GM12878 (cell line): ENCODE data around the gene PDE12. TPM values are rescaled to one million over a fixed set of nuclear protein-coding genes. Genes with fewer than 3 reads are reported as not detected.

Experiments
- ATAC-seq: fragments of 200-7000 bp; cut with Tn5 transposase; 3 replicates; pipeline ENCODE4 v1.9.1; 2020; ENCODE audit warnings: mild to moderate bottlenecking, moderate library complexity
- BruUV-seq: library from RNA; stranded (reverse); fragments of 400-500 nt; replicated peaks from 2 replicates; lab custom pipeline; 2021; lab: Mats Ljungman, UMichigan
- CTCF ChIA-PET: fragments of 300-600 bp; sonication (Branson Sonifier 250); formaldehyde crosslinking; extraction: SDS; loops from one replicate; lab custom pipeline; 2021; ENCODE audit warnings: inconsistent platforms; lab: Yijun Ruan, JAX
- POLR2A ChIA-PET: fragments of 350-600 bp; formaldehyde crosslinking; extraction: SDS; loops from one replicate; lab custom pipeline; 2021; ENCODE audit warnings: inconsistent platforms; lab: Charles Lee
- RAD21 ChIA-PET: fragments of 300-600 bp; sonication (Branson Sonifier 250); formaldehyde crosslinking; loops from one replicate; lab custom pipeline; 2023; ENCODE audit warnings: antibody characterized with exemption; ENCODE audit not compliant: unreplicated experiment; lab: Charles Lee
- SMC1A ChIA-PET: fragments of 300-600 bp; sonication (Branson Sonifier 250); formaldehyde crosslinking; loops from one replicate; lab custom pipeline; 2023; ENCODE audit not compliant: unreplicated experiment, uncharacterized antibody; lab: Charles Lee
- DNase-seq: peaks from one replicate; pipeline ENCODE4 v3.0.0-alpha.2; 2011; ENCODE audit warnings: low read depth, low spot score
- FAIRE-seq: peaks from 3 replicates; lab custom pipeline; 2011; peaks lifted over from hg19 to GRCh38; lab: Jason Lieb, UNC
- H2AFZ ChIP-seq: 2 replicates; pipeline ENCODE4 v1.6.0; 2011; ENCODE audit warnings: low read depth, low read length, control low read depth; ENCODE audit not compliant: control insufficient read depth
- H3K27ac ChIP-seq: 2 replicates; pipeline ENCODE4 v1.5.1; 2011; ENCODE audit warnings: control low read depth; ENCODE audit not compliant: control insufficient read depth, insufficient read depth
- H3K27me3 ChIP-seq, 2 experiments: replicated peaks in 1 of 2; 2 replicates each; pipeline versions ENCODE4 v1.6.0 to v1.6.1; 2011; ENCODE audit warnings: low read length in 1 of 2; ENCODE audit not compliant: control insufficient read depth in 2 of 2, insufficient read depth in 2 of 2
- H3K36me3 ChIP-seq, 2 experiments: 2 replicates each; pipeline ENCODE4 v1.5.1; 2011; ENCODE audit warnings: low read length in 1 of 2; ENCODE audit not compliant: control insufficient read depth in 2 of 2, insufficient read depth in 2 of 2
- H3K4me1 ChIP-seq: 2 replicates; pipeline ENCODE4 v1.6.1; 2011; ENCODE audit warnings: mild to moderate bottlenecking, low read length, moderate library complexity, mixed read lengths; ENCODE audit not compliant: control insufficient read depth, insufficient read depth
- H3K4me2 ChIP-seq: 2 replicates; pipeline ENCODE4 v1.6.0; 2011; ENCODE audit warnings: control low read depth; ENCODE audit not compliant: control insufficient read depth, insufficient read depth
- H3K4me3 ChIP-seq: fragments of 200-600 bp; sonication (generic); 2 replicates; pipeline ENCODE4 v1.5.1; 2016
- H3K79me2 ChIP-seq: 2 replicates; pipeline ENCODE4 v1.6.0; 2011; ENCODE audit warnings: low read length; ENCODE audit not compliant: control insufficient read depth, insufficient read depth
- H3K9ac ChIP-seq: 2 replicates; pipeline ENCODE4 v1.8.0; 2011; ENCODE audit warnings: low read length, control low read depth, mixed read lengths; ENCODE audit not compliant: control insufficient read depth, insufficient read depth
- H3K9me3 ChIP-seq: replicated peaks from 3 replicates; pipeline ENCODE4 v1.5.1; 2011; ENCODE audit warnings: mild to moderate bottlenecking, low read length; ENCODE audit not compliant: control insufficient read depth, insufficient read depth
- H4K20me1 ChIP-seq: 2 replicates; pipeline ENCODE4 v1.6.0; 2011; ENCODE audit not compliant: control insufficient read depth, insufficient read depth
- CHD1 ChIP-seq: IDR thresholded peaks from 2 replicates; pipeline ENCODE4 v1.6.1; 2012; ENCODE audit warnings: low read depth, low read length, improper control_type of control experiment
- IKZF2 ChIP-seq, 2 experiments: fragments of 450-650 bp; IDR thresholded peaks; 2 replicates each; pipeline ENCODE4 v1.6.1; 2017; ENCODE audit warnings: mild to moderate bottlenecking in 2 of 2, moderate library complexity in 2 of 2
- STAT3 ChIP-seq: IDR thresholded peaks from 2 replicates; pipeline ENCODE4 v1.6.1; 2011; ENCODE audit warnings: low read depth, low read length, improper control_type of control experiment
- TARDBP ChIP-seq: IDR thresholded peaks from 2 replicates; pipeline ENCODE4 v1.6.1; 2016; ENCODE audit warnings: borderline replicate concordance
- TBL1XR1 ChIP-seq: IDR thresholded peaks from 2 replicates; pipeline ENCODE4 v1.6.1; 2012; ENCODE audit warnings: low read depth, low read length, improper control_type of control experiment
- ZNF274 ChIP-seq: IDR thresholded peaks from one replicate; pipeline ENCODE4 v1.8.0; 2011; ENCODE audit not compliant: insufficient read length, insufficient read depth
- WGBS: methylation state at CpG from one replicate; pipeline ENCODE4 v1.1.6; 2016; ENCODE audit warnings: low lambda C conversion rate; ENCODE audit not compliant: insufficient replicate concordance, insufficient coverage; ENCODE audit errors: missing lambda C conversion rate; 5-methylcytosine and 5-hydroxymethylcytosine counted together
- in situ Hi-C: fragments of 300-500 bp; cut with MboI; formaldehyde crosslinking; loops from 9 replicates; pipeline ENCODE4 v1.14.3; 2018; ENCODE audit warnings: mixed read lengths
- intact Hi-C: fragments of 100-400 bp; cut with micrococcal nuclease; formaldehyde crosslinking; loops from one replicate; pipeline ENCODE4 v1.14.2; 2022; ENCODE audit not compliant: unreplicated experiment
- polyA plus RNA-seq, 11 experiments: library from polyadenylated mRNA; depleted of rRNA in 4 of 11; unstranded in 6 of 11; stranded (reverse) in 5 of 11; fragments of >200 nt; fragmentation: Nextera tagmentation in 4 of 11; fragmentation: Illumina TruSeq in 1 of 11; extraction: Ambion mirVana in 4 of 11; extraction: Trizol in 1 of 11; gene quantifications; 1 replicate in 1 of 11; 2 replicates in 10 of 11; pipeline versions ENCODE4 v1.2.1 to v1.2.3, GENCODE V29; 2011 to 2016; ENCODE audit warnings: inconsistent platforms in 2 of 11, missing spikeins in 2 of 11, low read depth in 1 of 11
- total RNA-seq, 4 experiments: library from RNA; depleted of rRNA in 3 of 4; stranded (reverse); fragments of >200 nt in 3 of 4; fragmentation: Illumina TruSeq in 1 of 4; extraction: Trizol in 1 of 4; gene quantifications; 2 replicates each; pipeline versions ENCODE4 v1.2.1 to v1.2.3, GENCODE V29; 2013 to 2021
- TF ChIP-seq, protein P1 (sequence below): fragments of 450-650 bp; IDR thresholded peaks from 2 replicates; pipeline ENCODE4 v1.6.1; 2016; ENCODE audit warnings: mild to moderate bottlenecking

PDE12 gene
- total and polyA plus RNA-seq, 10 of the 15 experiments (the other 5 are each of a cell fraction or from before 2014, with no cell fraction given), result 3.0 to 26.1 (median 17.4) TPM

DNA sequence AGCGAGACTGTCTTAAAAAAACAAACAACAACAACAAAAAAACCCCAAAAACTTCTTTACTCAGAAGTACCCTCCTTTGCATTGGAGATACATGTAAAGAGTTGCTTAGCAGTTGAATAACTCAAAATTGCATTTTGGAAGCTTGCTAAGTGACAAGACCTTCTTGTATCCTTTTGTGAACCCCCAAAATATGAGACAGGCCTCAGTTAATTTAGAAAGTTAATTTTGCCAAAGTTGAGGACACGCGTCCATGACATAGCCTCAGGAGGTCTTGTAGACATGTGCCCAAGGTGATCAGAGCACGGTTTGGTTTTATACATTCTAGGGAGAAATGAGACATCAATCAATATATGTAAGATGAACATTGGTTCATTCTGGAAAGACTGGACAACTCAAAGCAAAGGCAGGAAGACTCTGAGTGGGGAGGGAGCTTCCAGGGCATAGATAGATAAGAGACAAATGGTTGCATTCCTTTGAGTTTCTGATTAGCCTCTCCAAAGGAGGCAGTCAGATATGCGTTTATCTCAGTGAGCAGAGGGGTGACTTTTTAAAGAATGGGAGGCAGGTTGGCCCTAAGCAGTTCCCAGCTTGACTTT, 42.8 kb downstream of the PDE12 start (continued):
- TF ChIP-seq, protein P1, sequence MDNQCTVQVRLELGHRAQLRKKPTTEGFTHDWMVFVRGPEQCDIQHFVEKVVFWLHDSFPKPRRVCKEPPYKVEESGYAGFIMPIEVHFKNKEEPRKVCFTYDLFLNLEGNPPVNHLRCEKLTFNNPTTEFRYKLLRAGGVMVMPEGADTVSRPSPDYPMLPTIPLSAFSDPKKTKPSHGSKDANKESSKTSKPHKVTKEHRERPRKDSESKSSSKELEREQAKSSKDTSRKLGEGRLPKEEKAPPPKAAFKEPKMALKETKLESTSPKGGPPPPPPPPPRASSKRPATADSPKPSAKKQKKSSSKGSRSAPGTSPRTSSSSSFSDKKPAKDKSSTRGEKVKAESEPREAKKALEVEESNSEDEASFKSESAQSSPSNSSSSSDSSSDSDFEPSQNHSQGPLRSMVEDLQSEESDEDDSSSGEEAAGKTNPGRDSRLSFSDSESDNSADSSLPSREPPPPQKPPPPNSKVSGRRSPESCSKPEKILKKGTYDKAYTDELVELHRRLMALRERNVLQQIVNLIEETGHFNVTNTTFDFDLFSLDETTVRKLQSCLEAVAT, result no peak
- TF ChIP-seq CHD1, result no peak
- TF ChIP-seq TARDBP, result no peak
- no peak for TF ChIP-seq STAT3
- TF ChIP-seq, all 136 proteins: peak for 0

DNA sequence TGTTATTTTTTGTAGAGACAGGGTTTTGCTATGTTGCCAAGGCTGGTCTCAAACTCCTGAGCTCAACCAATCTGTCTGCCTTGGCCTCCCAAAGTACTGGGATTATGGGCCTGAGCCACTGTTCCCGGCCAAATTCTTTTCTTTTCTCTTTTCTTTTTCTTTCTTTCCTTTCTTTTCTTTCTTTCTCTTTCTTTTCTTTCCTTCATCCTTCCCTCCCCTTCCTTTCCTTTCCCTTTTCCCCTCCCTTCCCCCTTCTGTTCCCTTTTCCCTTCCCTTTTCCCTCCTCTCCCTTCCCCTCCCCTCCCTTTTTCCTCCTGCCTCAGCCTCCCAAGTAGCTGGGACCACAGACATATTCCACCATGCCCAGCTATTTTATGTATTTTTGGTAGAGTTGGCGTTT, 44.1 kb downstream of the PDE12 start:
- no peak overlapping the region for H2AFZ ChIP-seq
- no peak overlapping the region for H3K4me2 ChIP-seq
- in situ Hi-C loops, result no loop called here
- no peak for ATAC-seq
- no TSS peak for BruUV-seq
- SMC1A ChIA-PET, result interaction anchor here (0.7 to 1.6 kb wide), 2 partner anchors 140 to 253 kb away, joined by 3 to 4 read pairs; no protein-coding TSS in a partner anchor
- TF ChIP-seq TBL1XR1 (no peak), IKZF2 (IDR thresholded peaks at IDR 0.05) (0 out of 4 replicates have a peak, but pooled peaks of 1 of the 2 experiments have one; percentile 12), ZNF274 (no peak)
- TF ChIP-seq, all 136 proteins: peak for 1
- intact Hi-C loops, result no loop called here
- ChIA-PET POLR2A (interaction anchor here (0.6 to 5.0 kb wide), 4 partner anchors 26 to 729 kb away, joined by 3 to 36 read pairs (median 6); partner anchors contain the start of gene PDE12), RAD21 (interaction anchor here (0.7 to 1.3 kb wide), 2 partner anchors 20 to 43 kb away, joined by 3 read pairs; no protein-coding TSS in a partner anchor), CTCF (interaction anchor here (0.6 to 1.3 kb wide), 2 partner anchors 226 to 430 kb away, joined by 3 to 5 read pairs; no protein-coding TSS in a partner anchor)
- 70% methylated on average over 2 of the region's 2 CpGs for WGBS
- Histone ChIP-seq H3K9me3 (no peaks in the 10 kb centered on the region; the same call in 2 of the 3 replicates), H3K4me3 (no peak overlapping the region), H3K27ac (no peak overlapping the region), H3K4me1 (no peaks in the 10 kb centered on the region), H3K79me2 (peaks cover 38% of the 10 kb centered on the region), H4K20me1 (no peaks in the 10 kb centered on the region), H3K9ac (no peak overlapping the region), H3K27me3 (no peaks in the 10 kb centered on the region), H3K36me3 (no peaks in the 10 kb centered on the region; a peak in 1 of 4 replicates)
- FAIRE-seq, result no peak
- no peak for DNase-seq
